Measurements from ENCODE around the gene SLAMF9.

DNA sequence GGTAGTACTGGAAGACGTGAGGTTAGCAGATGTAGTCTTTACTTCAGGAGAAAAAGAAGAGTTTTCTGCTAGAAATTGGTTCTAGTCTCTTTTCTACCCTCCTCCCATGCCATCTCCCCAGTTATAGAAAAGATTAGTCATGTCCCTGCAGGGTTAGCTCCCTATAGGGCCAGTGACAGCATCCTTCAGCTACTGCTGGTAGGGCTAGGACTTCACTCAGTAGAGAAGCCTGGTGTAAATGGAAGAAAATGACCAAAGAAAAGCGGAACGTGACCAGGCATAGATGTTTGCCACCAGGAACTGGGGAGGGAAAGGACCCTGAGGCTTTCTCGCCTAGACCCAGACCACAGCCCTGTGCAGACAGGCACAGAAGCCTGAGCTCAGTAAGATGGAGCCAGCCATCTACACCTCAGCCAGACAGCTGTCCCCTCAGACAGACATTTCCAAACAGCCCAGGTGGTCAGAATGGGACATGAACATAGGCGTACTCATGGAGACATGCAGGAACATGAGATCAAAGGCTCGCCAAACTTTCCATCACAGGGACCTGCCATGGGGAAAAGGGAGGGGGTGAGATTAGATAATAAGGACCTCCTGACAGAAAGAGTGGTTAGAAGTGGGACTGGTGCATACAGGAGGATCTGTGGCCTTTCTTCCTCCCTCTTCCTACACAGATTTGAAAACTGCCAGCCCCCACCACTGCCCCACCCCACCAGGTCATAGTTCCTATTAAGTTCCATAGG is 23.5 kb upstream of the SLAMF9 start:
- TF ChIP-seq, protein P1, sequence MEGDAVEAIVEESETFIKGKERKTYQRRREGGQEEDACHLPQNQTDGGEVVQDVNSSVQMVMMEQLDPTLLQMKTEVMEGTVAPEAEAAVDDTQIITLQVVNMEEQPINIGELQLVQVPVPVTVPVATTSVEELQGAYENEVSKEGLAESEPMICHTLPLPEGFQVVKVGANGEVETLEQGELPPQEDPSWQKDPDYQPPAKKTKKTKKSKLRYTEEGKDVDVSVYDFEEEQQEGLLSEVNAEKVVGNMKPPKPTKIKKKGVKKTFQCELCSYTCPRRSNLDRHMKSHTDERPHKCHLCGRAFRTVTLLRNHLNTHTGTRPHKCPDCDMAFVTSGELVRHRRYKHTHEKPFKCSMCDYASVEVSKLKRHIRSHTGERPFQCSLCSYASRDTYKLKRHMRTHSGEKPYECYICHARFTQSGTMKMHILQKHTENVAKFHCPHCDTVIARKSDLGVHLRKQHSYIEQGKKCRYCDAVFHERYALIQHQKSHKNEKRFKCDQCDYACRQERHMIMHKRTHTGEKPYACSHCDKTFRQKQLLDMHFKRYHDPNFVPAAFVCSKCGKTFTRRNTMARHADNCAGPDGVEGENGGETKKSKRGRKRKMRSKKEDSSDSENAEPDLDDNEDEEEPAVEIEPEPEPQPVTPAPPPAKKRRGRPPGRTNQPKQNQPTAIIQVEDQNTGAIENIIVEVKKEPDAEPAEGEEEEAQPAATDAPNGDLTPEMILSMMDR (conservative IDR thresholded peaks at IDR 0.05; ENCODE audit: low read length): no peak
- no peak for TF ChIP-seq EZH2phosphoT487 (IDR thresholded peaks at IDR 0.05; ENCODE audit: borderline replicate concordance)
